Fibroblast of lung (primary cell): Measurements from ENCODE around the gene MMGT1. TPM values are rescaled to one million over a fixed set of nuclear protein-coding genes. Genes with fewer than 3 reads are reported as not detected.
"Not testable (repeated sequence)": the region's sequence is repeated elsewhere in the genome, so short reads cannot be mapped to it uniquely, and the experiment has no call there.

Experiments used
- DNase-seq, 2 donors: peaks; one replicate each; pipeline versions ENCODE4 v3.0.0 to v3.0.0-alpha.2; 2010; ENCODE audit warnings: low read depth in 2 of 2
- H2AFZ ChIP-seq: 2 replicates; pipeline ENCODE4 v1.5.1; 2012; ENCODE audit warnings: low read length, control low read depth, inconsistent platforms
- H3K27ac ChIP-seq: 2 replicates; pipeline ENCODE4 v1.5.1; 2011; ENCODE audit warnings: low read length, control low read depth; ENCODE audit not compliant: insufficient read depth
- H3K27me3 ChIP-seq: 2 replicates; pipeline ENCODE4 v1.5.1; 2011; ENCODE audit warnings: mild to moderate bottlenecking, low read length; ENCODE audit not compliant: control insufficient read depth, insufficient read depth
- H3K36me3 ChIP-seq: 2 replicates; pipeline ENCODE4 v1.5.1; 2011; ENCODE audit warnings: low read length; ENCODE audit not compliant: control insufficient read depth, insufficient read depth
- H3K4me1 ChIP-seq: 2 replicates; pipeline ENCODE4 v1.5.1; 2011; ENCODE audit warnings: low read length; ENCODE audit not compliant: control insufficient read depth, insufficient read depth; ENCODE audit errors: extremely low read depth
- H3K4me2 ChIP-seq: 2 replicates; pipeline ENCODE4 v1.5.1; 2011; ENCODE audit warnings: low read length, control low read depth; ENCODE audit not compliant: insufficient read depth; ENCODE audit errors: extremely low read depth
- H3K4me3 ChIP-seq, 4 experiments: fragments of 200-600 bp in 1 of 4; sonication (generic) in 1 of 4; replicated peaks in 1 of 4; 2 replicates each; pipeline ENCODE4 v1.5.1; 2011 to 2016; ENCODE audit warnings: low read length in 4 of 4, low read depth in 3 of 4, mild to moderate bottlenecking in 3 of 4, control low read depth in 2 of 4, inconsistent platforms in 1 of 4, mixed read lengths in 1 of 4; ENCODE audit not compliant: insufficient read depth in 1 of 4; ENCODE audit errors: control extremely low read depth in 1 of 4
- H3K79me2 ChIP-seq: 2 replicates; pipeline ENCODE4 v1.5.1; 2012; ENCODE audit warnings: mild to moderate bottlenecking, low read length, inconsistent platforms; ENCODE audit not compliant: control insufficient read depth, insufficient read depth
- H3K9ac ChIP-seq: 2 replicates; pipeline ENCODE4 v1.5.1; 2011; ENCODE audit warnings: mild to moderate bottlenecking, low read length, control low read depth; ENCODE audit not compliant: insufficient read depth
- H3K9me3 ChIP-seq: 2 replicates; pipeline ENCODE4 v1.5.1; 2012; ENCODE audit warnings: low read depth, low read length; ENCODE audit not compliant: control insufficient read depth, insufficient read depth
- H4K20me1 ChIP-seq: 2 replicates; pipeline ENCODE4 v1.5.1; 2011; ENCODE audit warnings: low read length; ENCODE audit not compliant: control insufficient read depth, insufficient read depth; ENCODE audit errors: extremely low read depth
- CTCF ChIP-seq, 2 donors: IDR thresholded peaks in 1 of 2; conservative IDR thresholded peaks in 1 of 2; 1 replicate in 1 of 2; 2 replicates in 1 of 2; pipeline ENCODE4 v1.5.1; 2011 to 2012; ENCODE audit warnings: low read length in 2 of 2, control low read depth in 1 of 2, inconsistent platforms in 1 of 2, low read depth in 1 of 2, mild to moderate bottlenecking in 1 of 2
- EZH2 ChIP-seq: IDR thresholded peaks from 2 replicates; pipeline ENCODE4 v1.5.1; 2012; ENCODE audit warnings: low read length, control low read depth, mild to moderate bottlenecking; ENCODE audit errors: missing control alignments
- polyA plus RNA-seq, 2 donors: library from polyadenylated mRNA; depleted of rRNA in 1 of 2; stranded (reverse) in 1 of 2; unstranded in 1 of 2; fragments of >200 nt; gene quantifications; 2 replicates each; pipeline ENCODE4 v1.2.1, GENCODE V29; 2011 to 2012; ENCODE audit warnings: missing spikeins in 1 of 2
- total RNA-seq: library from RNA; depleted of rRNA; stranded (reverse); fragments of >200 nt; gene quantifications from 2 replicates; pipeline ENCODE4 v1.2.1, GENCODE V29; 2014

MMGT1 gene
- total and polyA plus RNA-seq, 2 donors (not counting 1 experiment from before 2014, with no cell fraction given), result 10.4 to 26.9 TPM

GRCh38 chrX:135927897-135928296 is 45.9 kb downstream of the MMGT1 start:
- no peaks in the 10 kb centered on the region for H4K20me1 ChIP-seq
- DNase-seq, result no peak
- no peaks in the 10 kb centered on the region for H3K79me2 ChIP-seq
- no peak overlapping the region for H3K4me3 ChIP-seq
- H3K27ac ChIP-seq, result no peak overlapping the region
- no peaks in the 10 kb centered on the region for H3K4me1 ChIP-seq
- H3K9me3 ChIP-seq, result no peaks in the 10 kb centered on the region
- no peak overlapping the region for H3K9ac ChIP-seq
- no peak overlapping the region for H2AFZ ChIP-seq
- H3K36me3 ChIP-seq, result no peaks in the 10 kb centered on the region
- no peak overlapping the region for H3K4me2 ChIP-seq
- TF ChIP-seq CTCF (conservative IDR thresholded peaks at IDR 0.05 in 1 of 2, IDR thresholded peaks at IDR 0.05 in 1 of 2; ENCODE audit: low read depth in 1 of 2, low read length in 2 of 2) (no peak), EZH2 (no peak)
- no peaks in the 10 kb centered on the region for H3K27me3 ChIP-seq

GRCh38 chrX:135923353-135923752 is 50.4 kb downstream of the MMGT1 start:
- Histone ChIP-seq H3K4me3 (no peak overlapping the region), H3K27me3 (no peaks in the 10 kb centered on the region), H4K20me1 (no peaks in the 10 kb centered on the region), H3K27ac (no peak overlapping the region), H3K4me2 (no peak overlapping the region), H3K4me1 (no peaks in the 10 kb centered on the region), H2AFZ (no peak overlapping the region), H3K9me3 (no peaks in the 10 kb centered on the region), H3K36me3 (no peaks in the 10 kb centered on the region), H3K9ac (no peak overlapping the region), H3K79me2 (no peaks in the 10 kb centered on the region)
- no peak for TF ChIP-seq EZH2
- TF ChIP-seq CTCF (conservative IDR thresholded peaks at IDR 0.05 in 1 of 2, IDR thresholded peaks at IDR 0.05 in 1 of 2; ENCODE audit: low read depth in 1 of 2, low read length in 2 of 2), result no peak
- DNase-seq, result no peak

- H3K9ac ChIP-seq, H3K27me3 ChIP-seq, H3K36me3 ChIP-seq, H3K9me3 ChIP-seq, H3K4me2 ChIP-seq, H4K20me1 ChIP-seq, H3K4me1 ChIP-seq, H3K4me3 ChIP-seq, H3K27ac ChIP-seq, DNase-seq, H2AFZ ChIP-seq, H3K79me2 ChIP-seq: not testable (repeated sequence)
Observed at GRCh38 chrX:135920516-135920915, 53.3 kb downstream of the MMGT1 start.

GRCh38 chrX:135914404-135914803 is 59.4 kb downstream of the MMGT1 start:
- Histone ChIP-seq H3K79me2 (no peaks in the 10 kb centered on the region), H2AFZ (no peak overlapping the region), H3K36me3 (no peaks in the 10 kb centered on the region), H3K4me2 (no peak overlapping the region), H4K20me1 (no peaks in the 10 kb centered on the region), H3K4me3 (no peak overlapping the region), H3K4me1 (no peaks in the 10 kb centered on the region), H3K9ac (no peak overlapping the region), H3K27ac (no peak overlapping the region), H3K27me3 (no peaks in the 10 kb centered on the region), H3K9me3 (no peaks in the 10 kb centered on the region)
- DNase-seq, result no peak
- no peak for TF ChIP-seq CTCF (conservative IDR thresholded peaks at IDR 0.05 in 1 of 2, IDR thresholded peaks at IDR 0.05 in 1 of 2; ENCODE audit: low read depth in 1 of 2, low read length in 2 of 2)
- TF ChIP-seq EZH2, result no peak
